SU-DHL-6 (cell line): ENCODE measurements around the gene C6orf118.

ENCODE experiments used
- H2AFZ ChIP-seq: fragments of 200-600 bp; sonication (generic); 2 replicates; pipeline ENCODE4 v1.6.1; 2014; ENCODE audit warnings: low read depth, mild to moderate bottlenecking, moderate library complexity, mixed read lengths, antibody characterized with exemption, low read length; ENCODE audit not compliant: severe bottlenecking
- H3F3A ChIP-seq: fragments of 200-600 bp; shearing (Covaris generic); 2 replicates; pipeline ENCODE4 v1.6.0; 2016; ENCODE audit warnings: antibody characterized with exemption, mild to moderate bottlenecking; ENCODE audit not compliant: insufficient read depth
- H3K27ac ChIP-seq: fragments of 200-600 bp; sonication (generic); 2 replicates; pipeline ENCODE4 v1.5.1; 2016; ENCODE audit warnings: low read depth, mild to moderate bottlenecking, low read length, moderate library complexity, mixed read lengths
- H3K27me3 ChIP-seq: fragments of 200-600 bp; sonication (generic), shearing (Covaris generic); 2 replicates; pipeline ENCODE4 v1.6.0; 2014; ENCODE audit warnings: mild to moderate bottlenecking, low read length
- H3K36me3 ChIP-seq: fragments of 200-600 bp; sonication (generic); 2 replicates; pipeline ENCODE4 v1.6.1; 2014; ENCODE audit warnings: mild to moderate bottlenecking, low read length, mixed read lengths
- H3K4me2 ChIP-seq: fragments of 300-600, 200-600 bp; shearing (Covaris generic), sonication (generic); 2 replicates; pipeline ENCODE4 v1.6.0; 2014; ENCODE audit warnings: low read length, low read depth, mild to moderate bottlenecking; ENCODE audit not compliant: poor library complexity, severe bottlenecking
- H3K4me3 ChIP-seq: fragments of 200-600 bp; sonication (generic); 2 replicates; pipeline ENCODE4 v1.5.1; 2014; ENCODE audit warnings: antibody characterized with exemption, low read length, mild to moderate bottlenecking, mixed read lengths; ENCODE audit not compliant: insufficient read depth, poor library complexity, severe bottlenecking
- H3K79me2 ChIP-seq: fragments of 200-600 bp; sonication (generic); 2 replicates; pipeline ENCODE4 v1.6.1; 2014; ENCODE audit warnings: mild to moderate bottlenecking, low read length, moderate library complexity; ENCODE audit not compliant: insufficient read depth
- H3K9ac ChIP-seq: fragments of 200-600 bp; sonication (generic); 2 replicates; pipeline ENCODE4 v1.7.0; 2014; ENCODE audit warnings: mild to moderate bottlenecking, low read length
- H3K9me2 ChIP-seq: fragments of 200-600 bp; sonication (generic); replicated peaks from 2 replicates; pipeline ENCODE4 v1.6.1; 2014; ENCODE audit warnings: low read length; ENCODE audit not compliant: insufficient read depth
- H3K9me3 ChIP-seq: fragments of 200-600 bp; sonication (generic); 2 replicates; pipeline ENCODE4 v1.6.1; 2014; ENCODE audit warnings: low read length, mixed read lengths; ENCODE audit not compliant: insufficient read depth
- H4K20me1 ChIP-seq: fragments of 200-600 bp; sonication (generic); 2 replicates; pipeline ENCODE4 v1.6.1; 2014; ENCODE audit warnings: low read depth, mild to moderate bottlenecking, antibody characterized with exemption, low read length, moderate library complexity, mixed read lengths
- CTCF ChIP-seq: fragments of 200-600 bp; sonication (generic); IDR thresholded peaks from one replicate; pipeline ENCODE4 v1.5.1; 2017; ENCODE audit warnings: antibody characterized with exemption, mild to moderate bottlenecking, low read length, moderate library complexity; ENCODE audit not compliant: insufficient read depth, poor library complexity, severe bottlenecking
- EZH2phosphoT487 ChIP-seq: fragments of 200-600 bp; sonication (generic), shearing (Covaris generic); conservative IDR thresholded peaks from 2 replicates; pipeline ENCODE4 v1.6.1; 2018; ENCODE audit warnings: mild to moderate bottlenecking, antibody characterized with exemption, low read length, moderate library complexity, mixed read lengths

Gene C6orf118

DNA sequence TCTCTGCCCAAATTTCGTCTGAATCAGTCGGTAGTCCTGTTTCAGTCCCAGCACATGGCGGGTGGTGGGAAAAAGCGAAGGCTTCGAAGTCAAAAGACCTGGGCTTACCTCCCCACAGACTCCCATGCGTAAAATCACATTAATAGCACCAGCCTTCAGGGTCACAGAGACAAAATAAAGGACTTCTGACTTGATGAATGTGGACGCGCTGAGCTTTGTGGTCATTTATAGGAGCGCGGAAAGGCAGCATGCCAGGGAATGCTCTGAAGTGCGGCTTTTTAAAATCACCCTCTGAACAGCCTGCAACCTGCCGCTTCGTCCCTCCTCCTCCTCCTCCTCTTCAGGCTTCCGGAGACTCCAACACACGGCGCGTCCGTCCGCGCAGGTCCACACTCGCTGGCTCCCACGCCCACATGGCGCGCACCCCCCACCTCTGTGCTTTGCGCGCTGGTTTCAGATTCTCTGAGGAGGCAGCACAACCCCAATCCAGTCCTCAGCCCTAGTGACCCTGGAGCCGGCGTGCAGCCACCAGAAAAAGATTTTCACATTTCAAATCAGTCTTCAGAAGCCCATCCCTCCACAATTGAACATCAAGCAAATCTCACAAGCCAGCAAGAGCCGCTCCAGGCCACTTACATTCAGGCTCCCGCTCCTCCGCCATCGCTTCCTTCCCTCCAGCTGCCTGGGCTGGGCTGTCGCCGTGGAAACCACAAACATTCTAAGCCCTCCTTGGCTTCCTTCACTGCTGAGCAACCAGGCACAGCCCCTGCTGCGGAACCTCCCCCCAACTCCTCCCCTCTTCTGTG is at the start of gene C6orf118:
C6orf118 (minus strand) TSS at position 680 of the 806 bp plus-strand sequence; CDS start at position 661, 19 bp downstream.
- TF ChIP-seq EZH2phosphoT487 (no peak), CTCF (no peak)
- no peaks in the 10 kb centered on the region for H3K27me3 ChIP-seq
- H3K4me3 ChIP-seq: no peak within 1 kb of the TSS
- no peaks in the 10 kb centered on the region for H3K36me3 ChIP-seq
- no peaks in the 10 kb centered on the region for H3K79me2 ChIP-seq
- no peak within 1 kb of the TSS for H3K9ac ChIP-seq
- H3K27ac ChIP-seq: no peak within 1 kb of the TSS
- H3F3A ChIP-seq: no peaks in the 10 kb centered on the region
- H3K9me2 ChIP-seq: no peaks in the 10 kb centered on the region
- H2AFZ ChIP-seq: no peak within 1 kb of the TSS
- H3K9me3 ChIP-seq: no peaks in the 10 kb centered on the region
- H3K4me2 ChIP-seq: no peak within 1 kb of the TSS
- H4K20me1 ChIP-seq: no peaks in the 10 kb centered on the region

GRCh38 chr6:165345700-165346099 is 36.3 kb upstream of the C6orf118 start:
- H3K9me2 ChIP-seq: no peaks in the 10 kb centered on the region; the same call in 1 of the 2 replicates
- TF ChIP-seq CTCF (no peak), EZH2phosphoT487 (no peak)
- H3K9ac ChIP-seq: no peak overlapping the region
- no peaks in the 10 kb centered on the region for H3K36me3 ChIP-seq
- H3K79me2 ChIP-seq: no peaks in the 10 kb centered on the region
- no peak overlapping the region for H3K4me2 ChIP-seq
- no peaks in the 10 kb centered on the region for H4K20me1 ChIP-seq
- H3K9me3 ChIP-seq: no peaks in the 10 kb centered on the region
- H3K27ac ChIP-seq: no peak overlapping the region
- H2AFZ ChIP-seq: no peak overlapping the region
- no peaks in the 10 kb centered on the region for H3K27me3 ChIP-seq
- H3K4me3 ChIP-seq: no peak overlapping the region
- no peaks in the 10 kb centered on the region for H3F3A ChIP-seq

- H3K9ac ChIP-seq: no peak overlapping the region
- no peaks in the 10 kb centered on the region for H3K79me2 ChIP-seq
- no peaks in the 10 kb centered on the region; the same call in 1 of the 2 replicates for H3K9me2 ChIP-seq
- H3K27ac ChIP-seq: no peak overlapping the region
- H3K36me3 ChIP-seq: no peaks in the 10 kb centered on the region
- H3K9me3 ChIP-seq: no peaks in the 10 kb centered on the region
- TF ChIP-seq EZH2phosphoT487 (no peak), CTCF (no peak)
- no peaks in the 10 kb centered on the region for H3K27me3 ChIP-seq
- H3K4me3 ChIP-seq: no peak overlapping the region
- no peaks in the 10 kb centered on the region for H4K20me1 ChIP-seq
- H3F3A ChIP-seq: no peaks in the 10 kb centered on the region
- H2AFZ ChIP-seq: no peak overlapping the region
- no peak overlapping the region for H3K4me2 ChIP-seq
Observed at GRCh38 chr6:165340532-165340931, 31.1 kb upstream of the C6orf118 start.
